Forelimb muscle (tissue), 1 donor: ENCODE data around the gene TARDBP. TPM values are rescaled to one million over a fixed set of nuclear protein-coding genes. Genes with fewer than 3 reads are reported as not detected.
"Not testable (repeated sequence)": the region's sequence is repeated elsewhere in the genome, so short reads cannot be mapped to it uniquely, and the experiment has no call there.

ENCODE experiments used
- DNase-seq: peaks from one replicate; pipeline ENCODE4 v3.0.0-alpha.2; 2013; ENCODE audit warnings: low read depth
- polyA plus RNA-seq: library from polyadenylated mRNA; unstranded; fragments of 120-200 nt; gene quantifications from one replicate; pipeline ENCODE4 v1.2.1, GENCODE V29; 2013; ENCODE audit not compliant: insufficient read length

The TARDBP gene
- polyA plus RNA-seq, 1 donor, result 187 TPM

DNA sequence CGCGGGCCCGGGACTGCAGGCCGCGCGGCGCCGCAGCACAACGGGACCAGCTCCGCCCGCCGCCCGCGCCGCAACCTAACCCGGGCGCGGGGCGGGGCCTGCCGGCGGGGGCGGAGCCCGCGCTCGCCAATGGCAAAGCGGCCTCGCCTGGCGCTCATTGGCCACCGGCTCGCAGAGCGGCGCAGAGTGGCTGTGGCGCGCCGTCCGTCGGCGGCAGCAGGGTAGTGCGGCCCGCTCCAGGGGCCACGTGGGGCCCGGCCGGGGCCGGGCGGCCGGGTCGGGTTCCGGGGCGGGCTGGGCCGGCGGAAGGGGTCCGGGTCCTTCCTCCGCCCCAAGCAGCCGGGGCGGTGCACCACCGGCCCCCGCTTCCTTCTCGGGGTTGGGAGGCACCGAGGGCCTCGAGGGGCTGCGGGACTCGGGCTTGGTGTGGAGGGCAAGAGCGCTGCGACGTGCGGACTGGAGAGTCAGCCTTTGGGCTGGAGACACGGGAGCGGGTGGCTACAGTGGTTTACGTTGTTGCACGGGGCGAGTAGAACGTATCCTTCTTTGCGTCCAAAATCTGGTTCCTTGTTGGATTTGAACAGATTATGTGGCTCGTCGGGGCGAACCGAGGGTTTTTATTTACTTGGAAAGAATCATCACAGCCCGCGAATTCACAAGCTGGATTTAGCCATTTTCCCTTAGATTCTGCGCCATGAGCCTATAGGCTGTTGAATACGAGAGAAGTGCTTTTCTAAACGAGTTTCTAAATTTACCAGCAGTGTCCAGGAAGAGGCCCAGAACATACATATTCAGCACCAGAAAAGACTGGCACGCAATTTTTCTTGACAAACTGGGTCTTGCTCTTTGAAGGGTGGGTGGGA is 47.7 kb downstream of the TARDBP start, which contains the start of gene SRM:
TSS of gene SRM (minus strand) at position 51 of the 863 bp plus-strand sequence. CDS start 75 bp downstream, outside the sequence.
- peak; percentile 79 for DNase-seq

GRCh38 chr1:11061652-11062365 is 49.4 kb downstream of the TARDBP start:
- DNase-seq, result no peak

- no peak for DNase-seq
These were observed 50.5 kb downstream of the TARDBP start for GRCh38 chr1:11062965-11063401.

DNA sequence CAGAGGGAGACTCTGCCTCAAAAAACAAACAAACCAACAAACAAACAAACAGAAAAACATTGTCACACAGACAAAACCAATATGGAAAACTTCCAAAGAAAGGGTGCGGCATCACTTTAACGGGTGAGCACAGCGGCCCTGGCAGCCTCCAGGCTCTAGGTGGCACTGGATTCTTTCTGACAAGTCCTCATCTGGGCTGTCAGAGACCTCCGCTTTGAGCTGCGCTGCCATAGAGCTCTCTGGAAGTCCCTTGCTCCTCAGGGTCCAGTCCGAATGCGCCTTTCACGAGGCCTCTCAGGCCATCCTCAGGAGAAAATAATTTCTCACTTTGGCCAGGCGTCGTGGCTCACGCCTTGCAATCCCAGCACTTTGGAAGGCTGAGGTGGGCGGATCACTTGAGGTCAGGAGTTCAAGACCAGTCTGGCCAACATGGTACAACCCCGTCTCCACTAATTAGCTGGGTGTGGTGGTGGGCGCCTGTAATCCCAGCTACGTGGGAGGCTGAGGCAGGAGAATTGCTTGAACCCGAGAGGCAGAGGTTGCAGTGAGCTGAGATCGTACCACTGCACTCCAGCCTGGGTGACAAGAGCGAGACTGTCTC is 51.6 kb downstream of the TARDBP start:
- DNase-seq, result not testable (repeated sequence)

DNA sequence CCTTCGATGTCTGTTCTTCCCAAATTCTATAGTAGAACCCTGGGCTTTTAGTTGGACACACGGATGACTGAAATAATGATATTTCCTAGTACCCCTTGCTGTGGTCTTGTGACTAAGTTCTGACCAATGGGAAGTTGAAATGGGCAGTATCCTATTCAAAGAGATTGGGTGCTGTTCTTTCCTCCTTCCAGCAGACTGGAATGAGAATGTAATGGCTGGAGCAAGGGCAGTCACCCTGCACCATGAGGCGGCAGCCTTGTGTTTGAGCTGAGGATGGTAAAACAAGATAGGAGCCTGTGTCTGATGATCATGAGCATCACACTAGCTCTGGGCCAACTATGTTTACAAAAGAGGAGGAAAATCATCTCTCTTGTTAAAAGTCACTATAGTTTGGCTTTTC is 52.5 kb downstream of the TARDBP start:
- no peak for DNase-seq

- no peak for DNase-seq
These were observed 53.3 kb downstream of the TARDBP start for GRCh38 chr1:11065796-11066195.

- no peak for DNase-seq
These were observed 55.5 kb downstream of the TARDBP start for GRCh38 chr1:11067716-11068599.

DNA sequence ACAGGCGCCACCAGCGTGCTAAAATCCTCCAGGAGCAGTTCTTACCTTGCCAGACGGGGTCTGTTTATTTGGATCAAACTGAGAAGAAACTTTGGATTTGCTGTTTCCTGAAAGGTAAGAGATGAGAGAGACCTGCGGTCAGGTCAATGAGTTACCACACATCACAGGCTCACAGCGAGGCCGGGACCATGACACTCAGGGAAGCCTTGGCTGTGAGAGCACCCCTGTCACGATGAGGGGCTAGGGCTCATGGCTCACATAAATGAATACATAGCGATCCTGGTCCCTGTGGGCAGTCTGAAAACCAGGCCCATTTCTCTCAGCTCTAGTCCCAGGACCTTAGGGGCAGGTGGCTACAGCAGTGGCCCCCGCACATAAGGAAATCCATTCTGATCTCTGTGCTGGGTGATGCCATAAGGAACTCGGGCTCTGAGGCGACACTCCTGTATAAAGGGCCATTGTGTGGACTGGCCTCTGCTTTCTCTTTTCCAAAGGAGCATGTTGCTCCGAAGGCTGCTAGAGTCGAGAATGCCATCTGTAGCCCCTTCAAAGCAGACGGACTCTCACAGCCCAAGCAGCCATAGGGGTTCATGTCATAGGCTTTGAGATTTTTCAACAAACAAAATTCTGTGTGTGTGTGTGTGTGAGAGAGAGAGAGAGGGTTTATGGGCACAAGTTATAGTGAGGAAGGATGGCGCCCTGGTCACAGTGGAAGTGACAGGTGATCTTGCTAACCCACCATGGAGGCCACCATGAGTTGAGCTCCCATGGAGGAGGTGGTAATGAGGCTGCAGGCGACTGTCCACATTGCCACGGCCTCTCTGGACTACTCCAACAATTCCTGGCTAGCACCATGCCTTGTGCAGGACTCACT is 56.4 kb downstream of the TARDBP start:
- DNase-seq, result no peak

- DNase-seq, result no peak
These were observed 58.4 kb downstream of the TARDBP start for GRCh38 chr1:11070876-11071275.

DNA sequence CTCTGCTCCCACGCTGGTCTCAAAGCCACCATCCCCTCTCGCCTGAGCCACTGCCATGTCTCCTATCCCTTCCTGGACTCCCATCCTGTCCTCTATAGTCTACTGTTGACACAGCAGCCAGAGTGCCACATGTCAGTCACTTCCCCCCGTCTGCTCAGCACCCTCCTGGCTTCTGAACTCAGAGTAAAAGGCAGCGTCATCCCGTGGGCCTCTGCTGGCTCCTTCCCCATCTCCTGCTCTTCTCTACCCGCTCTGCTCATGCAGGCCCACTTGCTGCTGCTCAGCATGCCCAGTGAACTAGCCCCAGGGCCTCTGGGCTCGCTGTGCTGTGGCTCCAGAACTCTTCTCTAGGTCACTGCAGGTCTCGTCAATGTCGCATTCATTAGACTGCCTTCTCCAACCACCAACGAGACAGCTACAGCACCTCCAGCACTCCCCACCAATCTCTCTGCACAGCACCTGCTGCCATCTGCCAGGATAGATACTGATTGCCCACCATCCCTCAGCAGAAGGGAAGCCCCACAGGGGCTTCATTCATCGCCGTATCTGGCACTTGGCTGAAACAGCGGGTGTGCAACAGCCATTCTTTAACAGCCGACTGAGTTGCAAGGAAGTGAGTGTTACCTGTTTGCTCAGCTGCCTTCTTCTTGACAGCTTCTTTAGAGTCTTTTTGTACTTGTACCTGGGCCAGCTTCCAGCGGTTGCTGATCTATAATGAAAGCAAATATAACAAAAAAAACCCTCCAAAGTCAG is 59.2 kb downstream of the TARDBP start:
- DNase-seq, result no peak

- no peak for DNase-seq
These were observed 59.9 kb downstream of the TARDBP start for GRCh38 chr1:11072216-11072917.

- not testable (repeated sequence) for DNase-seq
These were observed 60.9 kb downstream of the TARDBP start for GRCh38 chr1:11073398-11073797.

Other genes starting within 250 kb of the TARDBP start
- gene CASZ1, start 216.0 kb upstream of the TARDBP start, polyA plus RNA-seq, result 59.0 TPM
- gene MASP2, start 34.6 kb downstream of the TARDBP start, polyA plus RNA-seq, result 4.8 TPM
- 64.5 TPM for gene SRM, start 47.4 kb downstream of the TARDBP start, polyA plus RNA-seq
- gene EXOSC10, start 87.2 kb downstream of the TARDBP start, polyA plus RNA-seq, result 56.4 TPM
- gene ANGPTL7, start 176.7 kb downstream of the TARDBP start, polyA plus RNA-seq, result 1.3 TPM
- 27.8 TPM for gene MTOR, start 249.9 kb downstream of the TARDBP start, polyA plus RNA-seq